A549 (cell line): ENCODE results near the gene LENG1. TPM values are rescaled to one million over a fixed set of nuclear protein-coding genes. Genes with fewer than 3 reads are reported as not detected.

Source experiments
- ATAC-seq, 2 experiments: fragments of 200-7000 bp in 1 of 2; fragments of >200 bp in 1 of 2; cut with Nextera tagmentation in 1 of 2; cut with Tn5 transposase in 1 of 2; 3 replicates each; pipeline versions ENCODE4 v1.8.0 to v1.9.1; 2018 to 2020; ENCODE audit warnings: mild to moderate bottlenecking in 1 of 2, moderate library complexity in 1 of 2
- CTCF ChIA-PET: fragments of 300-600 bp; sonication (Branson Sonifier 250); formaldehyde crosslinking; extraction: SDS; loops from one replicate; lab custom pipeline; 2021; ENCODE audit warnings: antibody characterized with exemption, inconsistent platforms; lab: Yijun Ruan, JAX
- POLR2A ChIA-PET: fragments of 350-600 bp; formaldehyde crosslinking; extraction: SDS; loops from one replicate; lab custom pipeline; 2021; ENCODE audit warnings: antibody characterized with exemption, inconsistent platforms; lab: Yijun Ruan, JAX
- DNase-seq, 2 experiments: peaks; one replicate each; pipeline versions ENCODE4 v3.0.0 to v3.0.0-alpha.2; 2011 to 2016; ENCODE audit warnings: low read depth in 1 of 2, low spot score in 1 of 2
- FAIRE-seq: peaks from 2 replicates; lab custom pipeline; 2011; peaks lifted over from hg19 to GRCh38; lab: Jason Lieb, UNC
- H3K27ac ChIP-seq, 2 experiments: fragments of >200 bp; sonication (Bioruptor Twin); formaldehyde crosslinking; 3 replicates each; pipeline ENCODE4 v1.5.1; 2016 to 2017
- H3K4me1 ChIP-seq: fragments of >200 bp; sonication (Bioruptor Twin); formaldehyde crosslinking; 3 replicates; pipeline ENCODE4 v1.6.1; 2016
- H3K4me2 ChIP-seq: fragments of >200 bp; sonication (Bioruptor Twin); formaldehyde crosslinking; 3 replicates; pipeline ENCODE4 v1.6.1; 2016
- H3K4me3 ChIP-seq: fragments of >200 bp; sonication (Bioruptor Twin); formaldehyde crosslinking; 3 replicates; pipeline ENCODE4 v1.5.1; 2016
- H3K9me3 ChIP-seq: fragments of >200 bp; sonication (Bioruptor Twin); formaldehyde crosslinking; 3 replicates; pipeline ENCODE4 v1.6.1; 2016
- BHLHE40 ChIP-seq: IDR thresholded peaks from 2 replicates; pipeline ENCODE4 v1.6.1; 2012; ENCODE audit warnings: low read depth, low read length, inconsistent platforms
- CHD4 ChIP-seq: fragments of 200-600 bp; sonication (generic); IDR thresholded peaks from 2 replicates; pipeline ENCODE4 v1.6.1; 2016; ENCODE audit warnings: antibody characterized with exemption, mild to moderate bottlenecking, borderline replicate concordance
- EHF ChIP-seq: fragments of 250-450 bp; sonication (Bioruptor Pico); IDR thresholded peaks from 2 replicates; pipeline ENCODE4 v1.5.0; 2020; ENCODE audit warnings: mild to moderate bottlenecking
- ESRRA ChIP-seq: fragments of 150-350 bp; IDR thresholded peaks from 2 replicates; pipeline ENCODE4 v1.6.1; 2014; ENCODE audit warnings: mild to moderate bottlenecking, low read length, borderline replicate concordance
- FOSB ChIP-seq: fragments of 250-450 bp; sonication (Bioruptor Pico); IDR thresholded peaks from 2 replicates; pipeline ENCODE4 v1.5.0; 2020; ENCODE audit warnings: mild to moderate bottlenecking, moderate library complexity
- GATA3 ChIP-seq: IDR thresholded peaks from 2 replicates; pipeline ENCODE4 v1.6.1; 2012; ENCODE audit warnings: borderline replicate concordance
- HDAC2 ChIP-seq: fragments of 200-600 bp; sonication (generic); IDR thresholded peaks from 2 replicates; pipeline ENCODE4 v1.6.1; 2016
- HOXA7 ChIP-seq: fragments of 250-450 bp; sonication (Bioruptor Pico); IDR thresholded peaks from 2 replicates; pipeline ENCODE4 v1.5.0; 2020; ENCODE audit warnings: mild to moderate bottlenecking, moderate library complexity
- HOXB13 ChIP-seq: fragments of 250-450 bp; sonication (Bioruptor Pico); IDR thresholded peaks from 2 replicates; pipeline ENCODE4 v1.5.0; 2020; ENCODE audit warnings: low read depth, mild to moderate bottlenecking, moderate library complexity
- HOXB5 ChIP-seq: fragments of 250-450 bp; sonication (Bioruptor Pico); IDR thresholded peaks from 2 replicates; pipeline ENCODE4 v1.5.0; 2020; ENCODE audit warnings: mild to moderate bottlenecking, moderate library complexity
- JUN ChIP-seq, 2 experiments: fragments of >200 bp; sonication (Bioruptor Twin); formaldehyde crosslinking; IDR thresholded peaks; 2 replicates in 1 of 2; 3 replicates in 1 of 2; pipeline ENCODE4 v1.6.1; 2016 to 2017
- JUNB ChIP-seq: fragments of >200 bp; sonication (Bioruptor Twin); formaldehyde crosslinking; IDR thresholded peaks from 2 replicates; pipeline ENCODE4 v1.6.1; 2016
- KDM1A ChIP-seq: fragments of 200-600 bp; sonication (generic); IDR thresholded peaks from 2 replicates; pipeline ENCODE4 v1.6.1; 2016; ENCODE audit warnings: low read depth, mild to moderate bottlenecking
- KDM5A ChIP-seq: fragments of 200-600 bp; sonication (generic); IDR thresholded peaks from 2 replicates; pipeline ENCODE4 v1.6.1; 2016; ENCODE audit warnings: antibody characterized with exemption, mild to moderate bottlenecking
- PHF8 ChIP-seq: fragments of 200-600 bp; sonication (generic); IDR thresholded peaks from 2 replicates; pipeline ENCODE4 v1.6.1; 2016; ENCODE audit warnings: low read depth, mild to moderate bottlenecking, antibody characterized with exemption, moderate library complexity, borderline replicate concordance
- POLR2A ChIP-seq: IDR thresholded peaks from 2 replicates; pipeline ENCODE4 v1.6.1; 2012; ENCODE audit warnings: mild to moderate bottlenecking, low read length
- RARB ChIP-seq: fragments of 250-450 bp; sonication (Bioruptor Pico); IDR thresholded peaks from 2 replicates; pipeline ENCODE4 v1.8.0; 2021; ENCODE audit warnings: mild to moderate bottlenecking, moderate library complexity
- SMC3 ChIP-seq: fragments of >200 bp; sonication (Bioruptor Twin); formaldehyde crosslinking; IDR thresholded peaks from 3 replicates; pipeline ENCODE4 v1.6.1; 2018; ENCODE audit warnings: inconsistent platforms
- TP53 ChIP-seq: fragments of 250-450 bp; sonication (Bioruptor Pico); IDR thresholded peaks from 2 replicates; pipeline ENCODE4 v1.5.0; 2021; ENCODE audit warnings: mild to moderate bottlenecking, moderate library complexity
- ZC3H11A ChIP-seq: fragments of 450-650 bp; IDR thresholded peaks from 2 replicates; pipeline ENCODE4 v1.6.1; 2014; ENCODE audit warnings: antibody characterized with exemption, mild to moderate bottlenecking
- ZSCAN20 ChIP-seq: fragments of 250-450 bp; sonication (Bioruptor Pico); IDR thresholded peaks from 2 replicates; pipeline ENCODE4 v1.8.0; 2022; ENCODE audit warnings: mild to moderate bottlenecking, moderate library complexity
- WGBS: methylation state at CpG from one replicate; pipeline ENCODE4 v1.1.6; 2017; ENCODE audit errors: missing lambda C conversion rate; 5-methylcytosine and 5-hydroxymethylcytosine counted together
- polyA plus RNA-seq, 4 experiments: library from polyadenylated mRNA; depleted of rRNA in 3 of 4; stranded (reverse); fragments of >200 nt; fragmentation: RNase III in 1 of 4; extraction: RNeasy Plus Mini Kit Qiagen cat#74134 plus additional on column Dnase treatment in 1 of 4; gene quantifications; 2 replicates in 3 of 4; 3 replicates in 1 of 4; pipeline ENCODE4 v1.2.3, GENCODE V29; 2011 to 2017
- TF ChIP-seq, protein P1 (sequence below): fragments of >200 bp; sonication (Bioruptor Twin); formaldehyde crosslinking; IDR thresholded peaks from 3 replicates; pipeline ENCODE4 v1.5.1; 2016
- TF ChIP-seq, protein P2 (sequence below): fragments of >200 bp; sonication (Bioruptor Twin); formaldehyde crosslinking; IDR thresholded peaks from 2 replicates; pipeline ENCODE4 v1.6.1; 2016
- TF ChIP-seq, protein P3 (sequence below): IDR thresholded peaks from 2 replicates; pipeline ENCODE4 v1.6.1; 2012
- TF ChIP-seq, protein P4 (sequence below): fragments of 450-650 bp; IDR thresholded peaks from 2 replicates; pipeline ENCODE4 v1.6.1; 2014; ENCODE audit warnings: antibody characterized with exemption

LENG1 gene
- polyA plus RNA-seq, 2 of the 4 experiments (the other 2 are of a cell fraction) = 13.3 to 13.8 TPM

DNA sequence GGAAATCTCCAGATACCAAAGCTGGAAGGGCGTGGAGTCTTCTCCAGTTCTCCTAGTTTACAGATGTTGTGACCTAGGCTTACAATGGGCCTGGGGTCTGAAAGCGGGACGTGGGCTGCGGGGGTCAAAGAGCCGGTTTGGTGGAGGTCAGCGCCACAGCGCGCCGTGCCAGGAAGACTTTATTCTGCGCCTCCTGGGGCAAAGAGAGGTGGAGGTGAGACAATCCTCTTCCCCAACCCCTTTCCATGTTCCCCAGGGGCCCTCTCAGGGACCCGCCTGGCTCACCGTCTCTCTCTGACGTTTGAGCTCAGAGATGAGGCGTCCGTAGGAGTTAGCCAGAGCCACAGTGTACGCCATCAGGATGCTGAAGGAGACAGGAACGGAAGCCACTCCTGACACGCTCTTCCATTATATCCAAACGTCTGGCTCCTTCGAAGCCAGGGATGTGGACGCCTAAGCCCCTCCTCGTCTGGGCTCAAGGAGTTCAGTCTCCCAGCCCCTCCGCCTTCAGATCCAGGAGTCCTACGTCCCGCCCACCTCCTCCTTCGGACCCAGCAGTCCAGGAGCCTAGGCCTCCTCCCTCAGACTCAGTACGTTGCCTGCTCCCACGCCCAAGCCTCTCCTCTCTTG is 776 bp upstream of the LENG1 start:
- WGBS = 11% methylated on average over 28 of the region's 28 CpGs
- CTCF ChIA-PET = interaction anchor here (0.6 to 3.9 kb wide), 5 partner anchors 7 to 928 kb away, joined by 3 to 27 read pairs (median 7); no protein-coding TSS in a partner anchor
- no peaks in the 10 kb centered on the region for H3K9me3 ChIP-seq
- peak in 1 of 2 experiments; percentile 33 for DNase-seq
- peaks cover 31% of the 10 kb centered on the region for H3K4me1 ChIP-seq
- H3K27ac ChIP-seq = peak overlapping the region; percentile 76 to 87
- FAIRE-seq = no peak
- peak overlapping the region; percentile 85 for H3K4me2 ChIP-seq
- H3K4me3 ChIP-seq = peak overlapping the region; percentile 56
- TF ChIP-seq PHF8 = peak; percentile 49; the same call in 1 of the 2 replicates
- no peak for TF ChIP-seq TP53
- POLR2A ChIA-PET = interaction anchor here (0.7 to 3.0 kb wide), 10 partner anchors 10 to 180 kb away, joined by 3 to 37 read pairs (median 6); partner anchors contain the start of genes CNOT3, MBOAT7, PRPF31 and RPS9
- peak; percentile 4 to 8; a peak in 5 of 6 replicates for ATAC-seq

DNA sequence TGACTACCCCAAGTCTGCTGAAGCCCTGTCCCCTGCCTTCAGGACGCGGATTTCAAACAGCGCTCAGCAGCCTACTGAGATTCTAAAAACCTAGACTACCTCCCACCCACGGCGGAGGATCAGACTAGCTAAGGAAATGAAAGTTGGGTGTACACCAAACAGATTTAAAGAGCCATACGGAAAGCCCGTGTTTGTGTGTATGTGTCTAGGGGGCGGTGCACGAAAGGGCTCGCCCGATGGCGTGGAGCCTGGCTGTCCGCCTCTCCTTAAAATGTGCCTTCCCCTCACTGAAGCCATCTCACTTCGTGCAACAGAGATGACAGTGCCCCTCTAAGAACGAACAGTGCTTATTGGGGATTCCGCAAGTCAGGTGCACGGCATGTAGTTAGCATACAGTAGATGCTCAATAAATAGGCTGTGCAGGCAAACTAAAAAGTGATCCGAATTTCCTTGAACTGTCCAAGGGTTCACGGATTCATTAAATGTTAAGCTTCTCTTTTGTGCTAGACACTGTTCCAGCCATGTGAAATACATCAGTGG is 639 bp downstream of the LENG1 start:
- H3K27ac ChIP-seq = peak overlapping the region; percentile 93 to 95
- ATAC-seq (0 out of 6 replicates have a peak, but pooled peaks of 1 of the 2 experiments have one; percentile 0), FAIRE-seq (no peak)
- peaks cover 27% of the 10 kb centered on the region for H3K4me1 ChIP-seq
- 20% methylated on average over 17 of the region's 19 CpGs for WGBS
- H3K4me2 ChIP-seq = peak overlapping the region; percentile 97
- H3K4me3 ChIP-seq = peak overlapping the region; percentile 55
- H3K9me3 ChIP-seq = no peaks in the 10 kb centered on the region
- TF ChIP-seq, protein P1, sequence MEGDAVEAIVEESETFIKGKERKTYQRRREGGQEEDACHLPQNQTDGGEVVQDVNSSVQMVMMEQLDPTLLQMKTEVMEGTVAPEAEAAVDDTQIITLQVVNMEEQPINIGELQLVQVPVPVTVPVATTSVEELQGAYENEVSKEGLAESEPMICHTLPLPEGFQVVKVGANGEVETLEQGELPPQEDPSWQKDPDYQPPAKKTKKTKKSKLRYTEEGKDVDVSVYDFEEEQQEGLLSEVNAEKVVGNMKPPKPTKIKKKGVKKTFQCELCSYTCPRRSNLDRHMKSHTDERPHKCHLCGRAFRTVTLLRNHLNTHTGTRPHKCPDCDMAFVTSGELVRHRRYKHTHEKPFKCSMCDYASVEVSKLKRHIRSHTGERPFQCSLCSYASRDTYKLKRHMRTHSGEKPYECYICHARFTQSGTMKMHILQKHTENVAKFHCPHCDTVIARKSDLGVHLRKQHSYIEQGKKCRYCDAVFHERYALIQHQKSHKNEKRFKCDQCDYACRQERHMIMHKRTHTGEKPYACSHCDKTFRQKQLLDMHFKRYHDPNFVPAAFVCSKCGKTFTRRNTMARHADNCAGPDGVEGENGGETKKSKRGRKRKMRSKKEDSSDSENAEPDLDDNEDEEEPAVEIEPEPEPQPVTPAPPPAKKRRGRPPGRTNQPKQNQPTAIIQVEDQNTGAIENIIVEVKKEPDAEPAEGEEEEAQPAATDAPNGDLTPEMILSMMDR = no peak
- TF ChIP-seq FOSB = 0 out of 2 replicates have a peak, but pooled peaks have one; percentile 26
- TF ChIP-seq JUN (IDR thresholded peaks at IDR 0.05) = 0 out of 5 replicates have a peak, but pooled peaks of 1 of the 2 experiments have one; percentile 76
- TF ChIP-seq, all 56 proteins: peak for 2
- POLR2A ChIA-PET = interaction anchor here (1.0 to 3.0 kb wide), 9 partner anchors 9 to 178 kb away, joined by 3 to 37 read pairs (median 8); partner anchors contain the start of genes CNOT3, MBOAT7, PRPF31 and RPS9
- DNase-seq = peak in 1 of 2 experiments; percentile 28
- CTCF ChIA-PET = interaction anchor here (0.6 to 3.9 kb wide), 8 partner anchors 9 to 284 kb away, joined by 3 to 27 read pairs (median 6); partner anchors contain the start of gene MBOAT7

DNA sequence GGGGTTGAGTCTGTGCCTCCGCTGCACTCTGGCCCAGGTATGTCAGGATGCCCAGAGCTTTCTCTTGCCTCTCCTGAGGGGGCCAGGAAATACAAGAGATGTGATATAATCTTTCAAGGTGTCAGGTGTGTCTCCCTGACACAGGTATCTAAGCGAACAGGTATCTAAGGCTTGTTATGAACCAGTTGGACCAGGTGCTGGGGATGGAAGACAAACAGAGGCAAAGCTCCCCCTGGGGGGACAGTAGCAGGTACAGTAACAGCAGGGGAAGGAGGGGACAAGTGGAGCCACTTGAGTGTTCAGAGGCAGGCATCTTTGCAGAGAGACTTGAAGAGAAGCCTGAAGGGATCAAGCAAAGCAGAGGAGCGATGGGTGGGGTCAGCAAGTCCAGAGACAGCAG is 2.6 kb downstream of the LENG1 start:
- no peak overlapping the region for H3K27ac ChIP-seq
- peaks cover 21% of the 10 kb centered on the region for H3K4me1 ChIP-seq
- WGBS = 84% methylated on average over 3 of the region's 3 CpGs
- TF ChIP-seq, protein P2, sequence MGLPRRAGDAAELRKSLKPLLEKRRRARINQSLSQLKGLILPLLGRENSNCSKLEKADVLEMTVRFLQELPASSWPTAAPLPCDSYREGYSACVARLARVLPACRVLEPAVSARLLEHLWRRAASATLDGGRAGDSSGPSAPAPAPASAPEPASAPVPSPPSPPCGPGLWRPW = no peak
- TF ChIP-seq HOXB5 (CRISPR knock-in tag) (no peak), EHF (CRISPR knock-in tag) (no peak), JUNB (no peak), HOXA7 (no peak), ESRRA (no peak), KDM5A (no peak), RARB (CRISPR knock-in tag) (no peak), HDAC2 (no peak), ZSCAN20 (CRISPR knock-in tag) (no peak), CHD4 (no peak), BHLHE40 (no peak), HOXB13 (CRISPR knock-in tag) (no peak), ZC3H11A (no peak), GATA3 (no peak), POLR2A (no peak), SMC3 (no peak), KDM1A (no peak)
- TF ChIP-seq, protein P3, sequence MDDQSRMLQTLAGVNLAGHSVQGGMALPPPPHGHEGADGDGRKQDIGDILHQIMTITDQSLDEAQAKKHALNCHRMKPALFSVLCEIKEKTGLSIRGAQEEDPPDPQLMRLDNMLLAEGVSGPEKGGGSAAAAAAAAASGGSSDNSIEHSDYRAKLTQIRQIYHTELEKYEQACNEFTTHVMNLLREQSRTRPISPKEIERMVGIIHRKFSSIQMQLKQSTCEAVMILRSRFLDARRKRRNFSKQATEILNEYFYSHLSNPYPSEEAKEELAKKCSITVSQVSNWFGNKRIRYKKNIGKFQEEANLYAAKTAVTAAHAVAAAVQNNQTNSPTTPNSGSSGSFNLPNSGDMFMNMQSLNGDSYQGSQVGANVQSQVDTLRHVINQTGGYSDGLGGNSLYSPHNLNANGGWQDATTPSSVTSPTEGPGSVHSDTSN = no peak
- TF ChIP-seq, protein P4, sequence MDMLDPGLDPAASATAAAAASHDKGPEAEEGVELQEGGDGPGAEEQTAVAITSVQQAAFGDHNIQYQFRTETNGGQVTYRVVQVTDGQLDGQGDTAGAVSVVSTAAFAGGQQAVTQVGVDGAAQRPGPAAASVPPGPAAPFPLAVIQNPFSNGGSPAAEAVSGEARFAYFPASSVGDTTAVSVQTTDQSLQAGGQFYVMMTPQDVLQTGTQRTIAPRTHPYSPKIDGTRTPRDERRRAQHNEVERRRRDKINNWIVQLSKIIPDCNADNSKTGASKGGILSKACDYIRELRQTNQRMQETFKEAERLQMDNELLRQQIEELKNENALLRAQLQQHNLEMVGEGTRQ = no peak
- H3K9me3 ChIP-seq = no peaks in the 10 kb centered on the region
- no peak for ATAC-seq
- ChIA-PET CTCF (interaction anchor here (0.6 to 2.4 kb wide), 3 partner anchors 9 to 13 kb away, joined by 3 to 8 read pairs (median 4); no protein-coding TSS in a partner anchor), POLR2A (interaction anchor here (2.1 kb wide), 1 partner anchor 20 kb away, joined by 14 read pairs; the partner anchor contains the start of gene CNOT3)
- H3K4me2 ChIP-seq = no peak overlapping the region
- no peak for FAIRE-seq
- H3K4me3 ChIP-seq = no peak overlapping the region
- no peak for DNase-seq
